Upper lobe of left lung (tissue), 6 donors: ENCODE measurements around the gene TCP11. TPM values are rescaled to one million over a fixed set of nuclear protein-coding genes. Genes with fewer than 3 reads are reported as not detected.

Source experiments
- ATAC-seq, 2 donors: fragments of 200-7000 bp; cut with Tn5 transposase; one replicate each; pipeline ENCODE4 v1.9.1; 2022; ENCODE audit warnings: mild to moderate bottlenecking in 2 of 2, moderate library complexity in 2 of 2; ENCODE audit not compliant: low FRiP score in 2 of 2
- DNase-seq, 2 donors: peaks; one replicate each; pipeline ENCODE4 v3.0.0-alpha.2; 2019 to 2020
- H3K27ac ChIP-seq, 4 donors: fragments of 200-600 bp; sonication (generic); one replicate each; pipeline ENCODE4 v1.5.1; 2016 to 2019
- H3K27me3 ChIP-seq, 4 donors: fragments of 200-600 bp; sonication (generic); one replicate each; pipeline ENCODE4 v1.5.1; 2017 to 2019
- H3K36me3 ChIP-seq, 4 donors: fragments of 200-600 bp; sonication (generic); one replicate each; pipeline ENCODE4 v1.5.1; 2016 to 2019
- H3K4me1 ChIP-seq, 4 donors: fragments of 200-600 bp; sonication (generic); one replicate each; pipeline ENCODE4 v1.5.1; 2018 to 2019
- H3K4me3 ChIP-seq, 4 donors: fragments of 200-600 bp; sonication (generic); one replicate each; pipeline ENCODE4 v1.5.1; 2017 to 2019; ENCODE audit warnings: mild to moderate bottlenecking in 2 of 4, moderate library complexity in 1 of 4
- H3K9me3 ChIP-seq, 4 donors: fragments of 200-600 bp; sonication (generic); one replicate each; pipeline ENCODE4 v1.5.1; 2018 to 2019
- EP300 ChIP-seq, 4 donors: sonication (generic); formaldehyde crosslinking; IDR thresholded peaks; one replicate each; pipeline ENCODE4 v1.5.1; 2017; ENCODE audit warnings: antibody characterized with exemption in 4 of 4, control low read depth in 2 of 4
- POLR2A ChIP-seq, 4 donors: fragments of 450-650 bp; IDR thresholded peaks; one replicate each; pipeline ENCODE4 v1.5.1; 2016 to 2017; ENCODE audit warnings: antibody characterized with exemption in 4 of 4, mild to moderate bottlenecking in 2 of 4
- POLR2AphosphoS5 ChIP-seq, 2 donors: sonication (generic); formaldehyde crosslinking; IDR thresholded peaks; one replicate each; pipeline ENCODE4 v1.5.1; 2017; ENCODE audit warnings: antibody characterized with exemption in 2 of 2
- WGBS, 2 donors: methylation state at CpG; one replicate each; pipeline ENCODE4 v1.1.5; 2017 to 2018; 5-methylcytosine and 5-hydroxymethylcytosine counted together
- total RNA-seq, 6 donors: library from RNA; depleted of rRNA in 4 of 6; stranded (reverse); fragments of >200 nt in 4 of 6; gene quantifications; one replicate each; pipeline versions ENCODE4 v1.1.0 to v1.2.1, GENCODE V29; 2016 to 2021
- TF ChIP-seq, protein P1 (sequence below), 6 experiments: fragments of 450-650 bp in 4 of 6; fragments of 200-600 bp in 2 of 6; sonication (generic) in 2 of 6; IDR thresholded peaks; one replicate each; pipeline ENCODE4 v1.5.1; 2016 to 2019; ENCODE audit warnings: antibody characterized with exemption in 6 of 6
- donor health status: DM: no; HTN: no; CAD: no; lungs with moderate emphysema.
- donor health status: DM: no; HTN: yes; CAD: no; lungs with severe emphysema.

TCP11 gene
- total RNA-seq, 6 donors from 2014 or later = 0.30 to 0.89 (median 0.46) TPM; not detected in 3

DNA sequence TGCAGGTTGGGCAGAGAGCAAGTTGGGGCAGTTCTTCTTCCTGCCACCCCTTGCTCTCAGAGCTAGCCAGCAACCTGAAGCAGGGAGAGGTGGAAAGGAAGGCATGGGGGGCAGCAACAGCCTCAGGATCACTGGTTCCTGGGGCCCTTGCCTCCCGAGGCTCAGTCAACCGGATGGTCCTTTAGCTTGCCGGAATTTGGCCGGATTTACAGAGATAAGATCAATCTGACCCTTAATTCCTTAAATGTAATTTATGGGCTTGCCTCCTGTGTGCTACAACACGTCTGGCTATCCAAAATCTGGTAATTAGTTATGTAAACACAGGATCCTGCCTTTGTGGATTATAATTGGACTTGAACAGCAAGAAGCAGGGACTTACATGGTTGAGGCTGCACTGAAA, 19.5 kb upstream of the TCP11 start:
- WGBS, 2 donors = 55 to 70% methylated on average over 5 of the region's 5 CpGs
- Histone ChIP-seq H3K4me1 (peaks cover 0 to 7% (median 4%) of the 10 kb centered on the region in 4 donors), H3K4me3 (no peak overlapping the region), H3K27me3 (no peaks in the 10 kb centered on the region), H3K9me3 (no peaks in the 10 kb centered on the region), H3K36me3 (no peaks in the 10 kb centered on the region), H3K27ac (no peak overlapping the region)
- DNase-seq (no peak), ATAC-seq (no peak)
- TF ChIP-seq, protein P1, sequence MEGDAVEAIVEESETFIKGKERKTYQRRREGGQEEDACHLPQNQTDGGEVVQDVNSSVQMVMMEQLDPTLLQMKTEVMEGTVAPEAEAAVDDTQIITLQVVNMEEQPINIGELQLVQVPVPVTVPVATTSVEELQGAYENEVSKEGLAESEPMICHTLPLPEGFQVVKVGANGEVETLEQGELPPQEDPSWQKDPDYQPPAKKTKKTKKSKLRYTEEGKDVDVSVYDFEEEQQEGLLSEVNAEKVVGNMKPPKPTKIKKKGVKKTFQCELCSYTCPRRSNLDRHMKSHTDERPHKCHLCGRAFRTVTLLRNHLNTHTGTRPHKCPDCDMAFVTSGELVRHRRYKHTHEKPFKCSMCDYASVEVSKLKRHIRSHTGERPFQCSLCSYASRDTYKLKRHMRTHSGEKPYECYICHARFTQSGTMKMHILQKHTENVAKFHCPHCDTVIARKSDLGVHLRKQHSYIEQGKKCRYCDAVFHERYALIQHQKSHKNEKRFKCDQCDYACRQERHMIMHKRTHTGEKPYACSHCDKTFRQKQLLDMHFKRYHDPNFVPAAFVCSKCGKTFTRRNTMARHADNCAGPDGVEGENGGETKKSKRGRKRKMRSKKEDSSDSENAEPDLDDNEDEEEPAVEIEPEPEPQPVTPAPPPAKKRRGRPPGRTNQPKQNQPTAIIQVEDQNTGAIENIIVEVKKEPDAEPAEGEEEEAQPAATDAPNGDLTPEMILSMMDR (IDR thresholded peaks at IDR 0.05) = no peak

DNA sequence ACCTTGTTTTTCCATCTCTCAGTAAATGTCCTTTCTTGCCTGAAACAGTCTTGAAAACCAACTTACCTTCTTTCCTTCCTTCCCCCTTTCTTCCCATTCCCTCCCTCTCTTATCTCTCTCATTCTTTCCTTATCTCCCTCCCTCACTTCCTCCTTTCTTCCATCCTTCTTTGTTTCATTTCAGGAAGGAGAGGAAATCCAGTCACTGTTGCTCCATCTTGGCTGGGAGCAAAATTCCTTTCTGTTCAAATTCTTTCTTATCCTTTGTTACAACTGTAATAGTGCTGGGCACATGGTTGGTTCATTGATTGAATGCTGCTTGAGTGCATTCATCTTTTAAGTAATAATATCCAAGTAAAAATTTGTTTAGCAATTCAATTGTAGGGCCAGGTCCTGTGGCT, 17.4 kb upstream of the TCP11 start:
- Histone ChIP-seq H3K27me3 (no peaks in the 10 kb centered on the region), H3K27ac (no peak overlapping the region), H3K4me3 (no peak overlapping the region), H3K9me3 (no peaks in the 10 kb centered on the region), H3K4me1 (peaks cover 0 to 7% (median 3%) of the 10 kb centered on the region in 4 donors), H3K36me3 (no peaks in the 10 kb centered on the region)
- ATAC-seq (no peak), DNase-seq (no peak)
- no peak for TF ChIP-seq POLR2A (IDR thresholded peaks at IDR 0.05)
- TF ChIP-seq, protein P1 (IDR thresholded peaks at IDR 0.05) = no peak
- TF ChIP-seq EP300 (IDR thresholded peaks at IDR 0.05) = no peak
- no peak for TF ChIP-seq POLR2AphosphoS5 (IDR thresholded peaks at IDR 0.05)

DNA sequence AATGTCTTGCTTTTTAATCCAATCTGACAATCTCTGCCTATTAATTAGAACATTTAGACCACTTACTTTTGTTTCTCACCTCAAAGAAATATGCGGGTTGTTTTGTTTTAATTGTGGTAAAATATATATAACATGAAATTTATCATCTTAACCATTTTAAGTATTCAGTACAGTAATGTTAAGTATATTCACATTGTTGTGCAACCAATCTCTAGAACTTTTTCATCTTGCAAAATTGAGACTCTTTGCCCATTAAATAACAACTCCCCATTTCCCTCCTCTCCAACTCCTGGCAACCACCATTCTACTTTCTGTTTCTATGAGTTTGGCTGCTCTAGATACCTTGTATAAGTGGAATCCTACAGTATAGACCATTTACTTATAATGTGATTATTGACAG, 13.8 kb upstream of the TCP11 start:
- Histone ChIP-seq H3K27me3 (no peaks in the 10 kb centered on the region), H3K4me1 (no peaks in the 10 kb centered on the region), H3K4me3 (no peak overlapping the region), H3K9me3 (no peaks in the 10 kb centered on the region), H3K36me3 (no peaks in the 10 kb centered on the region), H3K27ac (no peak overlapping the region)
- ATAC-seq = no peak
- WGBS, 2 donors = 89% methylated on average over 1 of the region's 1 CpG
- no peak for DNase-seq
- TF ChIP-seq, protein P1 (IDR thresholded peaks at IDR 0.05) = no peak
- TF ChIP-seq POLR2A (IDR thresholded peaks at IDR 0.05) (no peak), POLR2AphosphoS5 (IDR thresholded peaks at IDR 0.05) (no peak), EP300 (IDR thresholded peaks at IDR 0.05) (no peak)

DNA sequence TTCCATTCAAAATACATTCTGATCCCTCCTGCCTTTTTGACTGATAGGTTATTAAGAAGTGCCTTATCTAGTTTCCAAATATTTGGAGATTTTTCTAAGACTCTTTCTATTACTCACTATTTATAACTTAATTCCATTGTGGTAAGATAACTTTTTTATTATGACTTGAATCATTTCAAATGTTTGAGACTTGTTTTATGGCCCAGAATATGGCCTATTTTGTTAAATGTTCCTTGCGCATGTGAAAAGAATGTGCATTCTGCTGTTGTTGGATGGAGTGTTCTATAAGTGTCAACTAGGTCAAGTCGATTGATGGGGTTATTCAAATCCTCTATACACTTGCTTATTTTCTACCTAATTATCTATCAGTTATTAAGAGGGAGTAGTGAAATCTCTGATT, 13.1 kb upstream of the TCP11 start:
- Histone ChIP-seq H3K9me3 (no peaks in the 10 kb centered on the region), H3K36me3 (no peaks in the 10 kb centered on the region), H3K4me3 (no peak overlapping the region), H3K4me1 (no peaks in the 10 kb centered on the region), H3K27ac (no peak overlapping the region), H3K27me3 (no peaks in the 10 kb centered on the region)
- ATAC-seq = no peak
- no peak for TF ChIP-seq POLR2A (IDR thresholded peaks at IDR 0.05)
- TF ChIP-seq, protein P1 (IDR thresholded peaks at IDR 0.05) = no peak
- no peak for TF ChIP-seq POLR2AphosphoS5 (IDR thresholded peaks at IDR 0.05)
- TF ChIP-seq EP300 (IDR thresholded peaks at IDR 0.05) = no peak
- WGBS, 2 donors = 87 to 90% methylated on average over 2 of the region's 2 CpGs
- DNase-seq = no peak

DNA sequence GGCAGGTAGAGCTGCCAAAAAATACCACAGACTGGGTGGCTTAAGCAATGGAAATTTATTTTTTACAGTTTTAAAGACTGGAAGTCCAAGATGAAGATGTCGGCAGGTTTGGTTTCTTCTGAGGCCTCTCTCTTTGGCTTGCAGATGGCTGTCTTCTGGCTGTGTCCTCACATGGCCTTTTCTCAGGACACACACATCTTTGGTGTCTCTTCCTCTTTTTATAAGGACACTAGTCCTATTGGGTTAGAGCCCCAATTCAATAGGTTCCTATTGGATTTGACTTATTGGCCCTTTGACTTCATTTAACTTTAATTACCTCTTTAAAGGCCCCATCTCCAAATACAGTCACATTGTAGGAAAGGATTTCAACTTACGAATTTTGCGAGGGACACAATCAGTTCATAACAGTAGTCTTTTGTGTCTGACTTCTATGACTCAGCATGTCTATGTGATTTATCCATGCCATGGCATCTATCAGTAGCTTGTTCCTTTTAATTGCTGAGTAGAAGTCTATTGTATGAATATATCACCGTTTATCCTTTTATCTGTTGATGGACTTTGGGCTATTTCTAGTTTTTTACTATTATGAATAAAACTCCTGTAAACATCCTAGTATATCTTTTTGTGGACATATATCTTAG, 11.0 kb upstream of the TCP11 start:
- Histone ChIP-seq H3K4me1 (no peaks in the 10 kb centered on the region), H3K36me3 (no peaks in the 10 kb centered on the region), H3K27ac (no peak overlapping the region), H3K9me3 (no peaks in the 10 kb centered on the region), H3K27me3 (no peaks in the 10 kb centered on the region), H3K4me3 (no peak overlapping the region)
- TF ChIP-seq, protein P1 (IDR thresholded peaks at IDR 0.05) = no peak
- no peak for TF ChIP-seq POLR2AphosphoS5 (IDR thresholded peaks at IDR 0.05)
- no peak for TF ChIP-seq EP300 (IDR thresholded peaks at IDR 0.05)
- TF ChIP-seq POLR2A (IDR thresholded peaks at IDR 0.05) = no peak
- DNase-seq (no peak), ATAC-seq (no peak)
- WGBS, 2 donors = 66 to 80% methylated on average over 4 of the region's 4 CpGs
